ENCODE data around the gene ASB1.

DNA sequence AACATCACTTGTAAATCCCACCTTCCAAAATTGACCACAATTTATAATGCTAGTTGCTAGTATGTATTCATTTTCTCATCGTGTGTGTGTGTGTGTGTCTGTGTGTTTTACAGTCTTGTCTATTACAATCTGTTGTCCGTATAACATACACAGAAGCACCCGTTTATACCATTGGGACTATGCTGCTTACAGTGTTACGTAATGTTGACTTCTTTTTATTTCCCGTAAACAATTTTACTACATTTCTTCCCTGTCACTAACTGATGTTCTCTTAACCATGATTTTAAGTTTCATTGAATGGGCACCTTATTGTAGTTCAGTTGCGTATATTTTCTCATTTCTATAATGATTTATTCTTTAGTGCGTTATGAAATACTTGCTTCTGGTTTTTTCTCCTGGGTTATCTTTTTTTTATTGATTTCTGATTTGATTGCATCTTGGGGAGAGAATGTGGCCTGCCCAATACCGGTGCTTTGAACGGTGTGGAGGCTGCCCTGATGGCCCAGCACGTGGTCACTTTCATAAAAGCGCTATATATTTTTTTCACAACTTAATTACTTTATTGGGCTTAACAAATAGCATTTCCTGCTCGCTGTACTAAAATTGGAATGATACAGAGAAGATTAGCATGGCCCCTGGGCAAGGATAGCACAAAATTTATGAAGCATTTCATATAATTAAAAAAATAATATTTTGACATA lies 14.5 kb upstream of the ASB1 start:
- TF ChIP-seq RBM39 (optimal IDR thresholded peaks at IDR 0.05; ENCODE audit: low read depth, low read length) (no peak), ZNF282 (CRISPR knock-in tag; IDR thresholded peaks at IDR 0.05) (no peak), RAD21 (CRISPR knock-in tag; conservative IDR thresholded peaks at IDR 0.05 in 1 of 2, IDR thresholded peaks at IDR 0.05 in 1 of 2) (no peak), ZBTB1 (CRISPR knock-in tag; IDR thresholded peaks at IDR 0.05; ENCODE audit: borderline replicate concordance, low read depth) (no peak), RBM14 (IDR thresholded peaks at IDR 0.05; ENCODE audit: borderline replicate concordance, insufficient read depth, low read depth, low read length) (no peak), NRF1 (conservative IDR thresholded peaks at IDR 0.05 in 1 of 2, IDR thresholded peaks at IDR 0.05 in 1 of 2) (no peak)
- TF ChIP-seq, protein P1, sequence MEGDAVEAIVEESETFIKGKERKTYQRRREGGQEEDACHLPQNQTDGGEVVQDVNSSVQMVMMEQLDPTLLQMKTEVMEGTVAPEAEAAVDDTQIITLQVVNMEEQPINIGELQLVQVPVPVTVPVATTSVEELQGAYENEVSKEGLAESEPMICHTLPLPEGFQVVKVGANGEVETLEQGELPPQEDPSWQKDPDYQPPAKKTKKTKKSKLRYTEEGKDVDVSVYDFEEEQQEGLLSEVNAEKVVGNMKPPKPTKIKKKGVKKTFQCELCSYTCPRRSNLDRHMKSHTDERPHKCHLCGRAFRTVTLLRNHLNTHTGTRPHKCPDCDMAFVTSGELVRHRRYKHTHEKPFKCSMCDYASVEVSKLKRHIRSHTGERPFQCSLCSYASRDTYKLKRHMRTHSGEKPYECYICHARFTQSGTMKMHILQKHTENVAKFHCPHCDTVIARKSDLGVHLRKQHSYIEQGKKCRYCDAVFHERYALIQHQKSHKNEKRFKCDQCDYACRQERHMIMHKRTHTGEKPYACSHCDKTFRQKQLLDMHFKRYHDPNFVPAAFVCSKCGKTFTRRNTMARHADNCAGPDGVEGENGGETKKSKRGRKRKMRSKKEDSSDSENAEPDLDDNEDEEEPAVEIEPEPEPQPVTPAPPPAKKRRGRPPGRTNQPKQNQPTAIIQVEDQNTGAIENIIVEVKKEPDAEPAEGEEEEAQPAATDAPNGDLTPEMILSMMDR (IDR thresholded peaks at IDR 0.05 in 2 of 3, conservative IDR thresholded peaks at IDR 0.05 in 1 of 3; ENCODE audit: insufficient read depth in 2 of 3, low read depth in 1 of 3, low read length in 3 of 3) = no peak
